Stimulated activated CD4-positive, alpha-beta T cell treated with anti-CD3 and anti-CD28 coated beads, Interleukin-15, amount 100 ng/mL, for 48 hours (primary cell): ENCODE measurements around the gene RRP9.
"Not testable (repeated sequence)": the region's sequence is repeated elsewhere in the genome, so short reads cannot be mapped to it uniquely, and the experiment has no call there.

Source experiments
- DNase-seq, 2 donors: peaks; one replicate each; pipeline ENCODE4 v3.0.0-alpha.2; 2020; ENCODE audit warnings: low read depth in 2 of 2

Gene RRP9

DNA sequence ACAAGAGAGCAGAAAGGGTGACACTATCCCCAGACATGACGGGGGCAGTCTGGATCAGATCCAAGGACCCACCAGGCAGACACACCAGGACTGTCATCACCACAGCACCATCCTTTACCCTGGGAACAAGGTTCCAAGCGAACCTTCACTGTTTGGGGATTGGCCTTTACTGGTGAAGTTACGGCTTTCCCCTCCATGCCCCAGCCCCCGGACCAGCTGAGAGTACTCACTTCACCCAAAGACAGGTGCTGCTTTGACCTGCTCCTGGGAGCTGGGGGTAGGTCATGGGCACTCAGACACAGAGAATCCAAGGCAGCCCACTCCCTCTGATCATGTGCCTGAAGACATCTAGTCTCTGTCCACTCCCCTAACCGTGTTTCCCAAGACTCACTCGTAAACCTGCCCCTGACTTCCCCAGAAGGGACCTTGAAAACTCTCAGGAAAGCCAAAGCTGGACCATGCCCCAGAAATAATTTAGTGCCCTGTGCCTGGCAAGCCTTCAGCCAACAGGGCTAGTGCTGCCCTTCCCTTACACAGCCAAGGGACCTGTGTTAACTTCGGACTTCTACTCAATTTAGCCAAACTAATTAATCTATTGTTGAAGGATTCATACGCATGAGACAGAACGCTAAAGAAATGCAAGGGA, 2.8 kb downstream of the RRP9 start:
- DNase-seq, result no peak

DNA sequence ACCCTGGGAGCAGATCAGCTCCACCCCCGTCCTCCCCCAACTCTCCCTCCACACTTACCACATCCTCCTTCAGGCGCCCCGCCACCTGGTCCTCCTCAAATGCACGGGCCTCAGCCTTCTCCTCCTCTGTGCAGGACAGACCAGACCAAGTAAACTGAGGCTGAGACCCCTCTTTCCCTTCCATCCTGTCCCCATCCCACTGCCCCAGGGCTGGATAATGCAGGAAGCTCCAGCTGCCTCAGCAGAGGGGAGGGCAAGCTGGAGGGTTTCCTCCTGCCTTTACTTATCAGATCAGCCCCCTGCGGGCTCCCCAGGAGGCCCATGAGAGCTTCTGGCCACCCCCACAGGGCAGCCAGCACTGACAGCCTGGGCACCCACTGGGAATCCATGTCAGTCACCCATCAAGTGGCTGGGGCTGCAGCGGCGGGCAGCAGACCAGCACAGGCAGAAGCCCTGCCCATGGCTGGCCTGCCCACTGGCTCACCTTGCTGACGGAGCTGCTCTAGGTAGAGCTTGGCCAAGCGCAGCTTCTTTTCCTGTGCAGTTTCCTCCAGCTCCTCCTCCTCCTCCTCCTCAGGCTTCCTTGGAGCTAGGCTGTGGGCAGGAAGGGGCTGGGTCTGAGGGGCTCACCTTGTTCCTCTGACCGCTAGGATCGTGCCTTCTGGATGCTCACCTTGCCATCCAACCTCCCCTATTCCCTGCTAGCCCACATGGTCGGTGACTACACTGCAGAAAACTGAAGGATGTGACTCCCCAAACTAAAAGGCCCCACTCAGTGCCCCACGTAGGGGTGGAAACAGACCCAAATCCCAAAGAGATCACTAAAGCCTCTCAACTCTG, 3.9 kb downstream of the RRP9 start:
- no peak for DNase-seq

GRCh38 chr3:51937014-51937413, 4.7 kb downstream of the RRP9 start:
- DNase-seq, result no peak

GRCh38 chr3:51935886-51936755, 5.6 kb downstream of the RRP9 start:
- no peak for DNase-seq

GRCh38 chr3:51934991-51935885, 6.5 kb downstream of the RRP9 start:
- no peak for DNase-seq

GRCh38 chr3:51934139-51934850, 7.4 kb downstream of the RRP9 start:
- no peak for DNase-seq

GRCh38 chr3:51933471-51934138, 8.1 kb downstream of the RRP9 start:
- DNase-seq, result no peak

DNA sequence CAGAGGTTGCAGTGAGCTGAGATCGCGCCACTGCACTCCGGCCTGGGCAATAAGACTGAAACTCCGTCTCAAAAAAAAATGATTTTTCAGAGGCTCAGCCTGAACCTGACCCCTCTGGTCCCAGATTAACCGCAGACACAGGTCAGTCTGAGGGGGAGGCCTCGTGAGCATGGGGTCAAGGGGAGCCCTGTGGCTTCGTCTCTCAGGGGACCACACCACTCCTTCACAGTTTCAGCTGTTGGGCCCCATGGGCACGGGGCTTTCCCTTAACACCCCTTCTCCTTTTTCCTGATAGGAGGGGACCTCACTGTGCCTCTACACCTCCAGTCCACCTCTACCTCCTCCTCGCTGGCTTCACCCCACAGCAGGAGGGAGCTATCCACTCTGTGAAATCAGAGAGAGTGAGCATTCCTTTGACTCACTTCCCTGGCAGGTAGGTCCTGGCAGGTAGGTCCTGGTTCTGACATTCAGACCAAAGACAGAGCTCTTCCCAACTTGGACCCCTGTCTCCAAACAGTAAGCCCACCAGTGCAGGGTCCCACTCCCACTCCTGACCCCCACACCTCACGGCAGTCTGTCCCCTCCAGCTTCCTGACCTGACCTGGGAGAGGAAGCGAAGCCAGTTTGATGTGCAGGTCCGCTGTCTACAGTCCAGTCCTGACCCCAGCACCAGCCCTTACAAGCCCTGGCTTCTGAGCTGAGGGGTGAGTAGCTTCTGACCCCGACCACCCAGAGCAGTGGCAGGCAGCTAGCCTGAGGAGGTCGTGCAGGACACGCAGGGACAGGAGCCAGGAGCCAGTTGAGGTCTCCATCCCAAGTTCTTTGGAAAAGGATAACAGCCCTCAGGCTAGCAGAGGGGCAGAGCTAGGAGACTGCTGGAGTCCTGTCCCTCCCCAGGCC, 9.0 kb downstream of the RRP9 start:
- DNase-seq, result no peak

DNA sequence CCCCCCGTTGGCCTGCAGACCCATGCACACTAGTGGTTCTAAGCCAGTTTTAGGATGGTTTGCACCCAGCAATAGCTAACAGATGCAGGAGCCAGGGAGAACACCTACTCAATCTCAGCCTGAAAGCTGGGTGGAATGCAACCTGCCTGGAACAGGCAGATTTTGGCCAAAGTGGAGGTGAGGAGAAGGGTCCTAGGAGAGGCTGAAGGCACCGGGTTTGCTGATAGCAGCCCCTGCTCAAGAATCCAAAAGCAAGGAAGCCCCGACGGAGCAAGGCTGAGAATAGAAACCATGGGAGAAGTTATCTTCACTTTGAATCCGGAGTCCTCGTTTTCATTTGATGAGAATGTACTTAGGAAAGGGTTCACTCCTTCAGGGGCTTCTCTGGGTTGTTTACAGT, 9.9 kb downstream of the RRP9 start:
- DNase-seq, result no peak

DNA sequence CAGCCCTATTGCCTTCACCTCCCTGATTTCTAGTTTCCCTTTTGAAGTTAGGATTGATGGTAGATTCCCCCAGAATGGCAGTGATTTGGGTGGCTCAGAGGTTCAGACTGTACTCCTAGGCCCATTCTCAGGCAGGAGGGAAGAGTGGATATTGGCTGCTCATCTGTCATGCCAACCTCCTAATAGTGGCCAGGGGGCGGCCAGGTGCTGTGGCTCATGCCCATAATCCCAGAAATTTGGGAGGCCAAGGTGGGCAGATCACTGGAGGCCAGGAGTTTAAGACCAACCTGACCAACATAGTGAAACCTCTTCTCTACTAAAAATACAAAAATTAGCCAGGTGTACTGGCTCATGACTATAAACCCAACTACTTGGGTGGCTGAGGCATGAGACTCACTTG, 11.3 kb downstream of the RRP9 start:
- DNase-seq, result no peak

GRCh38 chr3:51929420-51930003, 12.2 kb downstream of the RRP9 start:
- no peak for DNase-seq

GRCh38 chr3:51928981-51929380, 12.7 kb downstream of the RRP9 start:
- not testable (repeated sequence) for DNase-seq

DNA sequence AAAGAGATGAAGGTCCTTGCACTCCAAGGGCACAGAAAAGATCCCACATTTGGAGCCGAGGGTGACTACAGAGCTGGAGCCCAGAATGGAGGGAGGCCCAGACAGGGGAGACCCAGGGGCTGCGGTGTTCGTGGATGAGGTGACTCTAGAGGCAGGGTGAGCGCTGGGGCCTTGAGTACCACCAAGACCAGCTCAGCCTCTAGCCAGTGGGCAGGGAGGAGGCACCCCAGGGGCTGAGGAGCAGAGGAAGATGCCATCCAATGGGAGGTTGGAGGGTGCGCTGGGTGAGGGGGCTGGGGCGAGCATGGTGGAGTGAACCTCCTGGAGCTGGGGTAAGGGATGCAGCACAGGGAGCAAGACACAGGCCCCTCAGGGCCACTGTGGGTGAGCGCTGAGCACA, 13.3 kb downstream of the RRP9 start:
- no peak for DNase-seq

DNA sequence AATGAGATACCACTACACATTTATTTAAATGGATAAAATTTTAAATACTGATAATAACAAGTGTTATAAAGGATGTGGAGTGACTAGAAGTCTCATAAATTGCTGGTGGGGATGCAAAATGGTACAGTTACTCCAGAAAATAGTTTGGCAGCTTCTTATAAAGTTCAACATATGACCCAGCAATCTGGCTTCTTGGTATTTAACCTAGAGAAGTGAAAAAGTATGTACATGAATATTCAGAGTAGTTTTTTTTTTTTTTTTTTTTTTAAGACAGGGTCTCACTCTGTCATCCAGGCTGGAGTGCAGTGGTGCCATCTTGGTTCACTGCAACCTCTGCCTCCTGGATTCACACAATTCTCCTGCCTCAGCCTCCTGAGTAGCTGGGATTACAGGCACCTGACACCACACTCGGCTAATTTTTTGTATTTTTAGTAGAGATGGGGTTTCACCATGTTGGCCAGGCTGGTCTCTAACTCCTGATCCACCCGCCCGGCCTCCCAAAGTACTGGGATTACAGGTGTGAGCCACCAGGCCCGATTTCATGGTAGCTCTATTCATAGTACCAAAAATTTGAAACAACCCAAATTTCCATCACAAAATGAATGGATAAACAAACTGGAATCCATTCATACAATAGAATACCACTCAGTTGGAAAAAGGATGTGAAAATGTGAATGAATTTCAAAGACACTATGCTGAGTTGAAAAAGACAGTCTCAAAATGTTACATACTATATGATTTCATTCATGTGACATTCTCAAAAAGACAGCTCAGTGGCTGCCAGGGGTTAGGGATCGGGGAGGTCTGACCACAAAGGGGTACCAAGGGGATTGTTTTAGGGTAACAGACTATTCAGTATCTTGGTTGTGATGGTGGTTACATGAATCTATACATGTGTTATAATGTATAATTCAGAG, 14.4 kb downstream of the RRP9 start:
- no peak for DNase-seq

- no peak for DNase-seq
These were observed 20.6 kb downstream of the RRP9 start for GRCh38 chr3:51921081-51921578.

- DNase-seq, result no peak
These were observed 25.3 kb downstream of the RRP9 start for GRCh38 chr3:51916418-51916817.

DNA sequence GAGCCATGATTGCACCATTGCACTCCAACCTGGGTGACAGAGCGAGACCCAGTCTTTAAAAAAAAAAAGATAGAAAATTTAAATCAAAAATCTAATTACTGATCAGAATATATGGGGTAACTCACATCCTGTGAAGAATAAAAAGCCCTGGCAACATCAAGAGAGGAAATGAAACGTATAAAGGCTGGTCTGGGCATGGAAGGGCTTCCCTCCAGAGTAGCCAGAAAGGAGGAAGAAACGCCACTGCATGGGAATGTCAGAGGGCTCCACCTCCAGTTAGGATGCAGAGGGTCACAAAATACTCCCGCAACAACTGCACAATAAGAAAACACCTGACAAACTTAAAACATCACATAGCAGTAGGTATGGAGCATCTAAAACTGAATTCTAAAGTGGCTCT, 33.7 kb downstream of the RRP9 start:
- DNase-seq, result no peak
